Measurements from ENCODE around the gene SPDYE18.
"Not testable (repeated sequence)": the region's sequence is repeated elsewhere in the genome, so short reads cannot be mapped to it uniquely, and the experiment has no call there.

Gene SPDYE18

GRCh38 chr7:77062557-77062956 lies at the start of gene SPDYE18:
TSS of gene SPDYE18 (minus strand) at chr7:77062558. CDS start at chr7:77060512, 2,046 bp downstream.
- DNase-seq = not testable (repeated sequence)

GRCh38 chr7:77108362-77108761 lies 46.0 kb upstream of the SPDYE18 start:
- DNase-seq = not testable (repeated sequence)

- not testable (repeated sequence) for DNase-seq
Measured at GRCh38 chr7:77107659-77108058, 45.3 kb upstream of the SPDYE18 start.

GRCh38 chr7:77105904-77106303 lies 43.5 kb upstream of the SPDYE18 start:
- not testable (repeated sequence) for DNase-seq

- not testable (repeated sequence) for DNase-seq
Measured at GRCh38 chr7:77102671-77103070, 40.3 kb upstream of the SPDYE18 start.

- DNase-seq = not testable (repeated sequence)
Measured at GRCh38 chr7:77101187-77101586, 38.8 kb upstream of the SPDYE18 start.

- not testable (repeated sequence) for DNase-seq
Measured at GRCh38 chr7:77100501-77100900, 38.1 kb upstream of the SPDYE18 start.

- not testable (repeated sequence) for DNase-seq
Measured at GRCh38 chr7:77092301-77092700, 29.9 kb upstream of the SPDYE18 start.

GRCh38 chr7:77082192-77082591 lies 19.8 kb upstream of the SPDYE18 start:
- DNase-seq = not testable (repeated sequence)

GRCh38 chr7:77080236-77080635 lies 17.9 kb upstream of the SPDYE18 start:
- DNase-seq = not testable (repeated sequence)

- not testable (repeated sequence) for DNase-seq
Measured at GRCh38 chr7:77079624-77080023, 17.3 kb upstream of the SPDYE18 start.

- DNase-seq = not testable (repeated sequence)
Measured at GRCh38 chr7:77079112-77079511, 16.8 kb upstream of the SPDYE18 start.

- not testable (repeated sequence) for DNase-seq
Measured at GRCh38 chr7:77077060-77077459, 14.7 kb upstream of the SPDYE18 start.

GRCh38 chr7:77074786-77075396 lies 12.5 kb upstream of the SPDYE18 start:
- not testable (repeated sequence) for DNase-seq

GRCh38 chr7:77071108-77071507 lies 8.8 kb upstream of the SPDYE18 start:
- DNase-seq = not testable (repeated sequence)

- not testable (repeated sequence) for DNase-seq
Measured at GRCh38 chr7:77065869-77066268, 3.5 kb upstream of the SPDYE18 start.

- not testable (repeated sequence) for DNase-seq
Measured at GRCh38 chr7:77063732-77064131, 1.4 kb upstream of the SPDYE18 start.

- not testable (repeated sequence) for DNase-seq
Measured at GRCh38 chr7:77032261-77032660, 30.1 kb downstream of the SPDYE18 start, which contains the start of gene SPDYE17. TSS of gene SPDYE17 (minus strand) at chr7:77032361. CDS start at chr7:77030570, 1,791 bp downstream.

- not testable (repeated sequence) for DNase-seq
Measured at GRCh38 chr7:77026349-77026748, 36.0 kb downstream of the SPDYE18 start.

GRCh38 chr7:77010074-77010680 lies 52.2 kb downstream of the SPDYE18 start:
- DNase-seq = not testable (repeated sequence)

GRCh38 chr7:77008000-77008399 lies 54.4 kb downstream of the SPDYE18 start:
- DNase-seq = not testable (repeated sequence)

- not testable (repeated sequence) for DNase-seq
Measured at GRCh38 chr7:77006127-77007110, 55.9 kb downstream of the SPDYE18 start.
